GM12878 (cell line): ENCODE measurements around the gene CARF. TPM values are rescaled to one million over a fixed set of nuclear protein-coding genes. Genes with fewer than 3 reads are reported as not detected.
A peak's percentile ranks its signal among the peaks of the same experiment; 100 is the strongest.

Experiments
- ASH2L ChIP-seq: fragments of 300-600, 200-600 bp; sonication (generic); IDR thresholded peaks from 2 replicates; pipeline ENCODE4 v1.6.1; 2017; ENCODE audit warnings: low read depth, mild to moderate bottlenecking, borderline replicate concordance
- ATF7 ChIP-seq: fragments of 450-650 bp; IDR thresholded peaks from 2 replicates; pipeline ENCODE4 v1.6.1; 2016; ENCODE audit warnings: low read depth, mild to moderate bottlenecking
- BHLHE40 ChIP-seq, 2 experiments: fragments of 450-650 bp in 1 of 2; IDR thresholded peaks; 2 replicates each; pipeline ENCODE4 v1.6.1; 2011 to 2017; ENCODE audit warnings: low read depth in 2 of 2, borderline replicate concordance in 1 of 2, improper control_type of control experiment in 1 of 2, low read length in 1 of 2, mild to moderate bottlenecking in 1 of 2
- CREM ChIP-seq: IDR thresholded peaks from 2 replicates; pipeline ENCODE4 v1.6.1; 2014; ENCODE audit warnings: antibody characterized with exemption, low read depth
- E2F4 ChIP-seq: IDR thresholded peaks from 2 replicates; pipeline ENCODE4 v1.6.1; 2012; ENCODE audit warnings: low read depth, low read length, improper control_type of control experiment
- EGR1 ChIP-seq, 2 experiments: IDR thresholded peaks; 1 replicate in 1 of 2; 2 replicates in 1 of 2; pipeline ENCODE4 v1.6.1; 2011 to 2012; ENCODE audit warnings: low read depth in 2 of 2, low read length in 2 of 2, borderline replicate concordance in 1 of 2, mild to moderate bottlenecking in 1 of 2, moderate library complexity in 1 of 2
- RAD21 ChIP-seq: IDR thresholded peaks from 2 replicates; pipeline ENCODE4 v1.6.1; 2011; ENCODE audit warnings: mild to moderate bottlenecking, low read depth, low read length, moderate library complexity; ENCODE audit not compliant: insufficient read depth
- RUNX3 ChIP-seq: IDR thresholded peaks from 2 replicates; pipeline ENCODE4 v1.6.1; 2012; ENCODE audit warnings: low read length, inconsistent platforms
- SMAD1 ChIP-seq: fragments of 450-650 bp; IDR thresholded peaks from 2 replicates; pipeline ENCODE4 v1.6.1; 2018; ENCODE audit warnings: mild to moderate bottlenecking, low read depth; ENCODE audit not compliant: partially characterized antibody
- SMC3 ChIP-seq: IDR thresholded peaks from 2 replicates; pipeline ENCODE4 v1.6.1; 2011; ENCODE audit warnings: low read length, improper control_type of control experiment, borderline replicate concordance
- SP1 ChIP-seq: IDR thresholded peaks from one replicate; pipeline ENCODE4 v1.6.1; 2011; ENCODE audit warnings: low read depth, low read length
- TCF3 ChIP-seq: IDR thresholded peaks from 2 replicates; pipeline ENCODE4 v1.6.1; 2012; ENCODE audit warnings: low read depth, mild to moderate bottlenecking, low read length, borderline replicate concordance; ENCODE audit not compliant: insufficient read depth
- TCF7 ChIP-seq: IDR thresholded peaks from 2 replicates; pipeline ENCODE4 v1.6.1; 2014; ENCODE audit warnings: antibody characterized with exemption, borderline replicate concordance
- ZBED1 ChIP-seq: IDR thresholded peaks from 2 replicates; pipeline ENCODE4 v1.6.1; 2016; ENCODE audit warnings: borderline replicate concordance
- ZBTB4 ChIP-seq: fragments of 450-650 bp; formaldehyde crosslinking; IDR thresholded peaks from 2 replicates; pipeline ENCODE4 v1.4.0; 2022; ENCODE audit warnings: mild to moderate bottlenecking, moderate library complexity
- ZNF384 ChIP-seq: IDR thresholded peaks from 2 replicates; pipeline ENCODE4 v1.6.1; 2012; ENCODE audit warnings: low read depth, mild to moderate bottlenecking, low read length, improper control_type of control experiment, borderline replicate concordance
- polyA plus RNA-seq, 11 experiments: library from polyadenylated mRNA; depleted of rRNA in 4 of 11; unstranded in 6 of 11; stranded (reverse) in 5 of 11; fragments of >200 nt; fragmentation: Nextera tagmentation in 4 of 11; fragmentation: Illumina TruSeq in 1 of 11; extraction: Ambion mirVana in 4 of 11; extraction: Trizol in 1 of 11; gene quantifications; 1 replicate in 1 of 11; 2 replicates in 10 of 11; pipeline versions ENCODE4 v1.2.1 to v1.2.3, GENCODE V29; 2011 to 2016; ENCODE audit warnings: inconsistent platforms in 2 of 11, missing spikeins in 2 of 11, low read depth in 1 of 11
- total RNA-seq, 4 experiments: library from RNA; depleted of rRNA in 3 of 4; stranded (reverse); fragments of >200 nt in 3 of 4; fragmentation: Illumina TruSeq in 1 of 4; extraction: Trizol in 1 of 4; gene quantifications; 2 replicates each; pipeline versions ENCODE4 v1.2.1 to v1.2.3, GENCODE V29; 2013 to 2021
- TF ChIP-seq, protein P1 (sequence below): fragments of 450-650 bp; IDR thresholded peaks from 2 replicates; pipeline ENCODE4 v1.6.1; 2018; ENCODE audit warnings: mild to moderate bottlenecking, low read depth, moderate library complexity; ENCODE audit not compliant: partially characterized antibody
- TF ChIP-seq, protein P2 (sequence below): IDR thresholded peaks from 2 replicates; pipeline ENCODE4 v1.6.1; 2011; ENCODE audit warnings: low read depth, low read length, improper control_type of control experiment, borderline replicate concordance

CARF gene
- total and polyA plus RNA-seq, 10 of the 15 experiments (the other 5 are each of a cell fraction or from before 2014, with no cell fraction given): 1.8 to 11.5 (median 6.9) TPM

DNA sequence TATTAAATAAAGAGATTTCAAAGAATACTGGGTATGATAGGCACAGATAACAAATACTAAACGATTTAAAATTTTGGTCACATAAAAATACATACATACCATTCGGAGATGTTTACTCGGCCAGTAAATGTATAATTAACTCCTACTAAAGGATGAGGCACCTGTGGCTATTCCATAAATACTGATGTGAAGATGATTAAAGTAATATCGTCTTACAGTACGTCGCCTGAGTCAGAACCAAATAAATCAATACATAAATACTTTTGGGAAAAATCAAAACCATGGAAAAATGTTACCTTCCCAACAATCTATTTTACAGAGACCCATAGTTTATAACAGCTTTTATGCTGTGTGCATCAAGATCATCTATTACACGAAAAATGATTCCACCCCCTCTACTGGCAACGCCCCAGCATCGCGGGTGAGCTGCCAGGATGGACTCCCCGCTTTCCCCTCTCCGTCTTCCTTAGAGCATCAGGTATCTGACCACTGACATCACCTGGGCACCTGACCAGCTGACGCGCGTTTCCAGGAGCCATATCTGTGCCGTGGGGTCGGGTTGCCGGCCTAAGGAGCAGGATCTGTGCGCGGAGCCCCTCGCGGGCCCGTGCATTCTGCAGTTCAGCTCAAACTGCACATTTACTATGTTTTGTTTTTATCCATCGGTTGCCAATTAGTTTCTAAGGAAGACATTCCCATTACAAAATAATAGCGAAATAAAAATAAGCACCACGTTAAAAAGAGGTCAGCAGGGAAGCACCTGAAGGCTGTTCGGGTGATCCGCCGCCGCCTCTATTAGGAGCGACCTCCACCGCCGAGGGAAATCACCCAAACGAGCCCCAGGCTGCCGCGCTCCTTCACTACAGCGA is 41.4 kb upstream of the CARF start (continued):
- TF ChIP-seq SMC3 (peak; percentile 56), RUNX3 (0 out of 2 replicates have a peak, but pooled peaks have one; percentile 12), SP1 (no peak), E2F4 (no peak), TCF3 (no peak), BHLHE40 (IDR thresholded peaks at IDR 0.05; ENCODE audit: borderline replicate concordance in 1 of 2, low read depth in 2 of 2, low read length in 1 of 2) (peak in 1 of 2 experiments; percentile 52; a peak in 1 of 4 replicates), RAD21 (peak; percentile 74), ZBED1 (no peak), ASH2L (no peak), ATF7 (peak; percentile 63), SMAD1 (no peak), CREM (peak; percentile 56), ZNF384 (no peak), ZBTB4 (CRISPR knock-in tag) (no peak), EGR1 (IDR thresholded peaks at IDR 0.05; ENCODE audit: borderline replicate concordance in 1 of 2, low read depth in 2 of 2, low read length in 2 of 2) (no peak), TCF7 (no peak)
- TF ChIP-seq, protein P1, sequence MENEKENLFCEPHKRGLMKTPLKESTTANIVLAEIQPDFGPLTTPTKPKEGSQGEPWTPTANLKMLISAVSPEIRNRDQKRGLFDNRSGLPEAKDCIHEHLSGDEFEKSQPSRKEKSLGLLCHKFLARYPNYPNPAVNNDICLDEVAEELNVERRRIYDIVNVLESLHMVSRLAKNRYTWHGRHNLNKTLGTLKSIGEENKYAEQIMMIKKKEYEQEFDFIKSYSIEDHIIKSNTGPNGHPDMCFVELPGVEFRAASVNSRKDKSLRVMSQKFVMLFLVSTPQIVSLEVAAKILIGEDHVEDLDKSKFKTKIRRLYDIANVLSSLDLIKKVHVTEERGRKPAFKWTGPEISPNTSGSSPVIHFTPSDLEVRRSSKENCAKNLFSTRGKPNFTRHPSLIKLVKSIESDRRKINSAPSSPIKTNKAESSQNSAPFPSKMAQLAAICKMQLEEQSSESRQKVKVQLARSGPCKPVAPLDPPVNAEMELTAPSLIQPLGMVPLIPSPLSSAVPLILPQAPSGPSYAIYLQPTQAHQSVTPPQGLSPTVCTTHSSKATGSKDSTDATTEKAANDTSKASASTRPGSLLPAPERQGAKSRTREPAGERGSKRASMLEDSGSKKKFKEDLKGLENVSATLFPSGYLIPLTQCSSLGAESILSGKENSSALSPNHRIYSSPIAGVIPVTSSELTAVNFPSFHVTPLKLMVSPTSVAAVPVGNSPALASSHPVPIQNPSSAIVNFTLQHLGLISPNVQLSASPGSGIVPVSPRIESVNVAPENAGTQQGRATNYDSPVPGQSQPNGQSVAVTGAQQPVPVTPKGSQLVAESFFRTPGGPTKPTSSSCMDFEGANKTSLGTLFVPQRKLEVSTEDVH: no peak
- TF ChIP-seq, protein P2, sequence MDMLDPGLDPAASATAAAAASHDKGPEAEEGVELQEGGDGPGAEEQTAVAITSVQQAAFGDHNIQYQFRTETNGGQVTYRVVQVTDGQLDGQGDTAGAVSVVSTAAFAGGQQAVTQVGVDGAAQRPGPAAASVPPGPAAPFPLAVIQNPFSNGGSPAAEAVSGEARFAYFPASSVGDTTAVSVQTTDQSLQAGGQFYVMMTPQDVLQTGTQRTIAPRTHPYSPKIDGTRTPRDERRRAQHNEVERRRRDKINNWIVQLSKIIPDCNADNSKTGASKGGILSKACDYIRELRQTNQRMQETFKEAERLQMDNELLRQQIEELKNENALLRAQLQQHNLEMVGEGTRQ: no peak
- TF ChIP-seq, all 136 proteins: peak for 19
